NCI-H82 (cell line): ENCODE results near the gene KIF6.
A peak's percentile ranks its signal among the peaks of the same experiment; 100 is the strongest.
"Not testable (repeated sequence)": the region's sequence is repeated elsewhere in the genome, so short reads cannot be mapped to it uniquely, and the experiment has no call there.

Experiments used
- DNase-seq: peaks from one replicate; lab custom pipeline; 2025; lab: John Stamatoyannopoulos, UW

Gene KIF6

DNA sequence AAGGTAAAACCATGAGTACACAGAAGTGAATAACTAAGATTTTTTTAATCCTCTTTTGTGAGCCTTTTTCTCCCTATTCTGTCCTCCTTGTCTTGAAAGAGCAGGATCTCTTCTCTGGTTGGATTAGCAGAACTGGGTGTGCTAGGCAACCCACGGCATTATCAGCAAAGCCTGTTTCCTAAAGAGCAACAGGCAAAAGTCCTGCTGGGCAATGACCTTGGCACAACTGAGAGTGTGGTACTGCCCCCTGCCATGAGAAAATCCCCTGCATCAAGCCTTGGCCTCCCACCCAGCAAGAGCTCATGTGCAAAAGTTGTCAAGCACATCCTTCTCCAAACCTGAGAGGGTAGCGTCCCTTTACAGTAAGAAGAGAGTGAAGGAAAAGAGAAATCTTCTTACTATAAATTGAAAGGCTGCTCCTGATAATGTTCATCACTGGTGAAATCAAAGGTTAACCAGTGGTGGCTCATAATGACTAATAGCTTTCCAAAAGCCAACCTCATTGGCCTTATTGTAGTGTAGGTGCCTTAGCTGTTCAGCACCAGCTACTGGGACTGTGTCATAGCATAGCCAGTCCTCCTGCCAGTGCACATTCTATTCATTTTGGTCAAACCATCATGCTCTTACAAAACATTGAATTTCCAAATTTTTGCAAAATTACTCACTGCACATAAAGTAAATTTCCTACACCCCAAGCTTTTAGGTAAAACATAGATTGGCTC is 17.1 kb downstream of the KIF6 start:
- DNase-seq: no peak

DNA sequence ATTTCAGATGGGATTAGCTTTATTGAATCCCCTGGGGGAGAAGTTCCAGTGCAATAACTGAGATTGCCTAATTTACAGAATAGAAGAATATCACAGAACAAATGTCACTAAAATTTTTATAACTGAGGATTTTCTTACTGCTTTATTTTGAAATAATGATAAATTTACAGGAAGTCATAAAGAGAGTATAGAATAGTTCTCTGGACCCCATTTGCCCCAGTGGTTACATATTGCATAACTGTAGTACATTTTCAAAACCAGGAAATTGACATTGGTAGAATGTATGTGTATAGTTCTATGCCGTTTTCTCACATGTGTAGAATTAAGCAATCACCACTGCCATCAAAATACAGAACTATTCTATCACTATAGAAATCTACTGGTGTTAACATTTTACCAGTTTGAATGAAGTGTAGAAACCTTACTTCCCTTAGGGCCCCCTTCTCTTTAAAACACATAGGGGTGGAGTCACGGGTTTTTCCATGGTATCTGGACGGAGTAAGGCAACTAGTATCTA is 18.3 kb downstream of the KIF6 start:
- DNase-seq: no peak

DNA sequence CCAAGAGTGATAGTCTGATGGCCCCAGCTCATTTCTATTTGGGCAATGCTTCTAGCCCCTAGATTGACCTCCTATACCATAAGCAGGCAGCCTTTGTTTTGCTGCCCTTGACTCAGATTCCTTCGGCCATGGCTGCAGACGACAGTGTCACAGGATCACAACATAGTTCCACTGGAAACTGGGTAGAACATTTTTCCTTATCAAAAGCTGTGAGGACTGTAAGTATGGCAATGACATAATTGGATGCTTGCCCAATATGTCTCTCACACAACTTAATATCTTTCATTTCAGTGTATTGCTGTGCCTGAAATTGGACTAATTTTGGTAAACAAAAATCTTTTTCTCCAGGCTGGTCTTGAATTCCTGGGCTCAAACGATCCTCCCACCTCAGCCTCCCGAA is 22.9 kb downstream of the KIF6 start:
- no peak for DNase-seq

DNA sequence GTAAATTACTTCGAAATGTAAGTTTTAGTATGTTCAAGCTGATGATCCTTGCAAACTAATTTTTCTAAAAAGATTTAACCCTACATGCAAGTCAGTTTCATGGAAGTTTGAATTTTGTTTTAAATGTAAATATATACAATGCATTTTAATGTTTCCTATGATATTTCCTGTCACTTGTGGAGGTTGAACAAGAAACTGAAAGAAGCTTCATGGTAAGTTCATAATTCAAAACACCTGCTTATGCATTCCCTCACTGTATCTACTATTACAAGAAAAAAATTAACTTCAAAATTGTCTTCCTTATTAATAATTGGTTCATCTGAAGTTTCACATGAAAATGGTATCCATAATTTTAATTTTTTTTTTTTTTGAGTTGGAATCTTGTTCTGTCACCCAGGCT is 24.8 kb downstream of the KIF6 start:
- DNase-seq: no peak

DNA sequence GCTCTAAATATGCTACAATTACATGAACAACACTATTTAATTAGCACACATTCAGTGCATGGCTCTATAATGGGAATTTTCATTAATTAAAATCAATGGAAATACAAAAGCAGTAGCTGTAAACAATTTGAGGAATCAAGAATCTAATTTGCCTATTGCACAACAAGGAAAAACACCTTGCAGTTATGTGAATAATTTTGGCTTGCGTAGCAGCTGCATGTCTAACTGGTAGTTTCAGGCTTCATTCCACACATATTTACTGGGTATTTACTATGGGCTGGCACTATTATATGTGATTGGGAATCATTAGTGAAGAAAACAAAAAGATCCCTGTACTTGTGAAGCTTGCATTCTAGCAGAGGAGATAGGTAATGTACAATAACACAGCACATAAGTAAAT is 26.4 kb downstream of the KIF6 start:
- DNase-seq: no peak

DNA sequence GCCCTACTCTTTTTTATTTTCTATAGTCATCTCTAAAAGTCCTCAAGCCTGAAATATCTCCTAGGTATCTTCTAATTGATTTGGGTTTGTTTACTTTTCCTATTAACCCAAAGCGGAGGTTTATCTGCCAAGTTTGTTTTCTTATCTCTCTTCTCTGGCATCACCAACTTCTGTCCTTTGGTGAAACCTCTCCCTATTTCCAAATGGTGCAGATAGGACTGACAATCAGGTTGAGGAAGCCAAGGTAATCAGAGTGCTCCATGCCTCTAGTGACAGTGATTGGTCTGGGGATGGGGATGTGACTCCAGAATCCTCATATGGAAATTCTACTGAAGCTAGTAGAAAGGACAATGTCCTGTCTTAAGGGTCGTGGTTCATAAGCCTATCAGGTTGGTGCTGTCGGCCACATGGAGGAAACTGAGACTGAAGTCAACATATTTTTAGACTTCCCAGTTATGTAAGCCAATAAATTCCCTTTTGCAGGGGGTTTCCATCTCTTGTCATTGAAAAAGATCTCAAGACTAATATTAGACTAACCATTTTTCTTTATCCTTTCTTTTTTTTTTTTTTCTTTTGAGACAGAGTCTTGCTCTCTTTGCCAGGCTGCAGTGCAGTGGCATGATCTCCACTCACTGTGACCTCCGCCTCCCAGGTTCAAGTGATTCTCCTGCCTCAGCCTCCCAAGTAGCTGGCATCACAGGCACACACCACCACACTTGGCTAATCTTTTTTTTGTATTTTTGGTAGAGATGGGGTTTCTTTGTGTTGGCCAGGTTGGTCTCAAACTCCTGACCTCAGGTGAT is 28.0 kb downstream of the KIF6 start:
- DNase-seq: no peak

DNA sequence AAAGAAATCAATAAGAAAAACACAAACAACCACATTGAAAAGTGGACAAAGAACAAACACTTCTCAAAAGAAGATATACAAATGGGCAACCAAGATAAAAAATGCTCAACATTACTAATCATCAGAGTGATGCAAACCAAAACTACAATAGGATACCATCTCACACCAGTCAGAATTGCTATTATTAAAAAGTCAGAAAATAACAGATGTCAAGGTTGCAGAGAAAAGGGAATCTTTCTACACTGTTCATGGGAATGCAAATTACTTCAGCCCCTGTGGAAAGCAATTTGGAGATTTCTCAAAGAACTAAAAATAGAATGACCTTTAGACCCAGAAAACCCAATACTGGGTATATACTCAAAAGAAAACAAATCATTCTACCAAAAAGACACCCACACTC is 29.8 kb downstream of the KIF6 start:
- no peak for DNase-seq

GRCh38 chr6:39693206-39693605 is 32.0 kb downstream of the KIF6 start:
- no peak for DNase-seq

DNA sequence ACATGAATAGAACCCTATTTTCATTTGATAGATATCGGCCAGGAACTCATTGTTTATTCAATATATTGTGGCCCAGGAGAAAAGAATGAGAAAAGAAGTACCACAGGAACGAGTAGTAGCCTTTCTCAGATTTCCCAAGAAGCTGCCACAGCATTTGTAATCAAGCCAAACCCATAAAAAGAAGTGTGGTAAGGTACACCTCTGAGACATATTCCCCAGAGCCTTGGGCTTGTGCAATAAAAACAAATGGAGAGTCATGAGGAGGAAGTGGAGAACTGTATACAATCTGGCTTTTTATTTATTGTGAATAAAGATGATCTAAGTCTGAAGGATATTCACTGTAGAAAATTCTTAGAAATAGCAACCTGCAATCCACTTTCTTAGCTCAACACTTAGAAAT is 36.7 kb downstream of the KIF6 start:
- no peak for DNase-seq

GRCh38 chr6:39686976-39687375 is 38.2 kb downstream of the KIF6 start:
- DNase-seq: no peak

GRCh38 chr6:39685938-39686337 is 39.3 kb downstream of the KIF6 start:
- DNase-seq: no peak

DNA sequence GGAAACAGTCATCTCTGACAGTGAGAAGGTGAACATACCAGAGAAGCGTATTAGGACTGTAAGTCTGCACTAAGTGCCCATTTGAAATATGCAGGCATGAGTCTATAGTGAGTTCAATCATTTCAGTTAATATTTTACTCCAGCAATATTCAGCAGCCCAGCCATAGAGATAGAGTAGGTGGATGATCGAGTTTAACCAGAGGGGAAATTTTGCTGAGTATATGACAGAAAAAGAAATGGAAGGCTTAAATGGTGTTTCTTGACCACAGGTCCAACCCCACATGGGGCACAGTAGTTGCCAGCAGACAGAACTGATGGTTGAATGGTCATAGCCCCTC is 39.8 kb downstream of the KIF6 start:
- DNase-seq: no peak

DNA sequence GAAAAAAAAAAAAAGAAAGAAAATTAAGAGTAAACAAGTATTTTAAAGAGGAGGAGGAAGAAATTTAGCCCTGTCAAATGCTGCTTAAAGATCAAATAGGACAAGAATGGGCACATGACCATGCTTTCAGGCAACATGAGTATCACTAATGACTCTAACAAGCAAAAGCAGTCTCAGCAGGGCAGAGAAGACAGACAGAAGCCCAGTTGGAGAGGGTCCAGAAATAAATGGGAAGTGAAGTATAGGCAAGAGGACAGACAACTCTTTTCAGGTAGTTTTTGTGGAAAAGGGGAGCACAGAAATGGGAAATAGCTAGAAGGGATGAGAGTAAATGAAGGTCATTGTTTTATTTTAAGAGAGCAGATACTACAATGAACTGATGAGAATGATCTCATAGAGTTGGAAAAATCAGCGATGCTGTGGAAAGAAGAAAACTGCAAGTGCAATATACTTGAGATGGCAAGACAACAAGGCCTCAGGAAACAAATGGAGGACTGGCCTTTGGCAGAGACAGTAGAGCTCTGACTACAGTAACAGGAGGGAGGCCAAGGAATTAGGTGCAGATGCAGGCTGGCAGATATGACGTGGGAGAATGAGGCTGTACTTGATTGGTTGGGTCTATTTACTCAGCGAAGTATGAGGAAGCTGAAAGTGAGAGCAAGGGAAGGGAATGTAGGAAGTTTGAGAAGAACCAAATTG is 40.3 kb downstream of the KIF6 start:
- DNase-seq: peak; percentile 6

DNA sequence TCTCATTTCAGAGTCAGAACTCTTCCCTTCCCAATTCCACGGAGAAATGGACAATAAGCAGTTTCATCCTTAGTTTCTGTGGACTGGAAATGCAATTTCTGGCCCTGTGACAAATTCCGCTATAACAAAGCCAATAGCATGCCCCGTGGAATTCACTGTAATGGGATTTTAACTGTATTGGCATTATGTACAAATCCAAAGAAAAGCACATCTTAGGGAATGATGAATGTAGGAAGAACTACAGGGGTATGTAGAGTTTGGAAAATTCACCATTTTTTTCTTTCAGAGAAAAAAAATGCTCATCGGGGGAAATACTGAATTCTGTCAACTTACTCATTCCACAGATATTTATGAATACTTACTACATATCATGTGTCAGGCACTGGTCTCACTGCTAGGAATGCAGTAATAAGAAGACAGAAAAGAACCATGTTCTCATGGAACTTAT is 43.5 kb downstream of the KIF6 start:
- DNase-seq: no peak

- no peak for DNase-seq
These were observed 46.3 kb downstream of the KIF6 start for GRCh38 chr6:39678914-39679313.

GRCh38 chr6:39677318-39677717 is 47.9 kb downstream of the KIF6 start:
- not testable (repeated sequence) for DNase-seq

DNA sequence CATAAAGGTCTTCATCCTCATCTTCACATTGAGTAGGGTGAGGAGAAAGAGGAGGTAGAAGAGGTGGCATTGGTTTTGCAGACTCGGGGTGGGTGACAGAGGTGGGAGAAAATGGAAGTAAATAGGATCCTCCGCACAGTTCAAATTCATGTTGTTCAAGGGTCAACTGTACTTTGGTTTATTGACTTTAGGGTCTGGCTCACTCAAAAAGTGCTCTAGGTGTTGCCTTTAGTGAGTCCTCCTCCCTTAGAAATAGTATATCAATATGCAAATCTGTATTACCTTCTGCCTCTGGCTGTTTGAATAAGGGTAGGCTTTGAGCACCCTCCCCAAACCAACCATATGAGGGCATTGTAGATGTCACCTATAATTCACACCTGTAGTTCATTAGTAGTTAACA is 54.7 kb downstream of the KIF6 start:
- DNase-seq: no peak

GRCh38 chr6:39669973-39670342 is 55.2 kb downstream of the KIF6 start:
- DNase-seq: no peak

DNA sequence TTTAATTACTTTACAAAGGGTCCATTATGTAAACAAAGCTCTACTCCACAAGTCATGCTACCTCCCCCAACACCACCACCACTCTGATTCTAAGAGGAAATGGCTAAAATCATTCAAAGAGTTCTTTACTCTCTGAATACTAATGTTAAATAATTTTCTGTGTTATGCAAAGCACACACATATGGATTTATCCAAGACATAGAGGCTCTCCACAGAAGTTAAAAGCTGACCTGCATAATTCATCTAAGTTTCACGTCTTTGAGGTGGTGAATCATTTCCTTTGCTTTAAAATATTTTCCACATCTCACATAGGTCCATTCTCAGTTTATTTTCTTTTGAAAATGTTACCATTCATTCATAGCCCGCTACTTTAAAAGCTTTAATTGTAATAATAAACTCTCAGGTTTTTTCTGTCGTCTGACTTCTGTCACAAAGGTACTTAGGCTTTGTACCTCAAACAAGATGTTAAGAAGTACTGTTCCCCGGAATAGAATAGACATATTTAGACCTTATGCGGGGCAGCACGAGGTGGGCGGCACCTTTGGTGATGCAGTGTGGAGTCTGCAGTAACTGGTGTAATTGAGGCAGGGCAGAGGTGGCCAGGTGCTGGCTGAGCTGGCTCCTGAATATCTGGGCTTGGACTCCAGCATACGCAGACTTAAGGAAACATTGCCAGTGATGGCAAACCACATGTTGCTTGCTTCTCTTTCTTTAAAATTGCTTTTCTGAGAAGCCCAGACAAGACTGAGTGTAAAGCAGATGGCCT is 55.8 kb downstream of the KIF6 start:
- DNase-seq: no peak

- peak; percentile 6 for DNase-seq
These were observed 58.3 kb downstream of the KIF6 start for GRCh38 chr6:39666706-39667489.

DNA sequence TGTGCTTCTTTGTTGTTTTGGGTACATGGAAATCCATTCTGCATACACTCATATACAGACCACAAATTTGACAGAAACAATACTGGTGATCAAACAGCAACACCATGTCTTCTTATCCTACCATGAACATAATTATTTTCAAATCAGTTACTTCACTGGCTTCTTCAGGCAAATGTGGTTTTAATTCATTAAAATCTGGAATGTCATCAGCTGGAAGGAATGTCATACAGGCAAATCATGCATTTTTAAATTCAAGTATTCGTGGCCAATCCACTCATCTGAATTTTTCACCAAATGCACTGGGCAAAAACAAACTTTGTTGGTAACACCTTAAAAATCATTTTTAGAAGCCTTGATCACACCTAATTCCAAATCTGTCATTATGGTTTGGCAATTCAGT is 59.3 kb downstream of the KIF6 start:
- DNase-seq: no peak
